ENCODE results near the gene NUDT6. TPM values are rescaled to one million over a fixed set of nuclear protein-coding genes. Genes with fewer than 3 reads are reported as not detected.
A peak's percentile ranks its signal among the peaks of the same experiment; 100 is the strongest.

Gene NUDT6
- total RNA-seq, 1 experiment from 2014 or later, result 15.0 TPM

GRCh38 chr4:122920473-122920872 is 1.9 kb downstream of the NUDT6 start:
- no peak for DNase-seq (ENCODE audit: low spot score)
- in situ Hi-C loops (cut with HindIII; ENCODE audit: low sequenced_read_pairs), result no loop called here

- in situ Hi-C loops (cut with HindIII; ENCODE audit: low sequenced_read_pairs), result no loop called here
- no peak for DNase-seq (ENCODE audit: low spot score)
These were observed 4.7 kb downstream of the NUDT6 start for GRCh38 chr4:122917731-122918130.

GRCh38 chr4:122914938-122915337 is 7.5 kb downstream of the NUDT6 start:
- DNase-seq (ENCODE audit: low spot score), result no peak
- in situ Hi-C loops (cut with HindIII; ENCODE audit: low sequenced_read_pairs), result no loop called here

DNA sequence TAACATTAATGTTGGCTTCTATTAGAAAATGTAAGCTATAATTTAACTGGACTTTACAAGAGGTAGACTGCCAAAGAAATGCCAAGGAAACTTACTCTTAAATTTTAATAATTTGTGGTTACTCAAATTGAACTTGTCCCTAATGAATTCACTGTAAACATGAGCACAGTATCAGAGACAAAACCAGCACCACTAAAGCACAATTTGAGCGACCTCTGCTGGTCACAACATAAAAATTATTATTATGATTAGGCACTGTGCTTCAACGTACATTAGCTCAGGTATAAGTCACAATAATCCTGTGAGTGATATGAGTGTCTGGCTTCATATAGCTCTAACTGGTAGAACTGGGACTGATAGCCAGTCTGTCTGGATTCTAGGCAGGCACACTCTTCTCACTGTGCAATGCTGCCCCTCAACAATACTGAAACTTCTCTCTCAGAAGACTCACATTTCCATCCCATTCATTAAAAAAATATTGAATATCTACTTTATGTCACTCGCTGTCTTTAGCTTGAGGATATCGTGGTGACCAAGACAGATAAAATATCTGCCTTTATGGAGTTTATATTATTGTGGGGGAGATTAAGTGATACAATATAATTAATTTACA is 8.0 kb downstream of the NUDT6 start:
- no peak for DNase-seq (ENCODE audit: low spot score)
- in situ Hi-C loops (cut with HindIII; ENCODE audit: low sequenced_read_pairs), result no loop called here

GRCh38 chr4:122912810-122913575 is 9.4 kb downstream of the NUDT6 start:
- in situ Hi-C loops (cut with HindIII; ENCODE audit: low sequenced_read_pairs), result no loop called here
- no peak for DNase-seq (ENCODE audit: low spot score)

GRCh38 chr4:122911588-122911987 is 10.8 kb downstream of the NUDT6 start:
- in situ Hi-C loops (cut with HindIII; ENCODE audit: low sequenced_read_pairs), result no loop called here
- DNase-seq (ENCODE audit: low spot score), result no peak

DNA sequence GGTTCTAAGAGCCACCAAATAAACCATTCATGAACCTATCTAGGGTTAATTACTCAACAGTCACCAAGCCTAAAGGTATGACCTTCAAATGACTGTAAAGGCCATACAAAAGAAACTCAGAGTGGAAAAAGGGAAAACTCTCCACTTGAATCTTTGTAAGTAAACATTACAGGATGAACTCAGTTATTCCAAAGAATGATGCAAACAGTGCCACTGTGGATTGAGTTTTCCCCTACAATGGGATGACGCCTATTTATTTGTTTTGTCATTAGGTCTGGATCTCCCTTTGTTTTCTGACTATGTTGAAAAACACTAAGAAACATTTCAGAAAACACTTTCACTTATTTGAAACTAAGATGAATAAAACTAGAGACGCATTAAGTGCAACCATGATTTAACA is 12.7 kb downstream of the NUDT6 start:
- no peak for DNase-seq (ENCODE audit: low spot score)
- in situ Hi-C loops (cut with HindIII; ENCODE audit: low sequenced_read_pairs), result no loop called here

GRCh38 chr4:122908223-122908622 is 14.2 kb downstream of the NUDT6 start:
- in situ Hi-C loops (cut with HindIII; ENCODE audit: low sequenced_read_pairs), result no loop called here
- no peak for DNase-seq (ENCODE audit: low spot score)

DNA sequence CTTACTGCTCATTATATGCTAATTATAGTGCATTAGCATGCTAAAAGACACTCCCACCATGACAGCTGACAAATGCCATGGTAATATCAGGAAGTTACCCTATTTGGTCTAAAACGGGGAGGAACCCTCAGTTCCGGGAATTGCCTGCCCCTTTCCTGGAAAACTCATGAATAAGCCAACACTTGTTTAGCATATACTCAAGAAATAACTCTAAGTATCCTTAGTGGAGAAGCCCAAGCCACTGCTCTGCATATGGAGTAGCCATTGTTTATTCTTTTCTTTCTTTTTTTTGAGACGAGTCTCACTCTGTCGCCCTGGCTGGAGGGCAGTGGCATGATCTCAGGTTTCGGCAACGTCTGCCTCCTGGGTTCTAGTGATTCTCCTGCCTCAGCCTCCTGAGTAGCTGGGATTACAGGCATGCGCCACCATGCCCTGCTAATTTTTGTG is 15.5 kb downstream of the NUDT6 start:
- in situ Hi-C loops (cut with HindIII; ENCODE audit: low sequenced_read_pairs), result no loop called here
- no peak for DNase-seq (ENCODE audit: low spot score)

DNA sequence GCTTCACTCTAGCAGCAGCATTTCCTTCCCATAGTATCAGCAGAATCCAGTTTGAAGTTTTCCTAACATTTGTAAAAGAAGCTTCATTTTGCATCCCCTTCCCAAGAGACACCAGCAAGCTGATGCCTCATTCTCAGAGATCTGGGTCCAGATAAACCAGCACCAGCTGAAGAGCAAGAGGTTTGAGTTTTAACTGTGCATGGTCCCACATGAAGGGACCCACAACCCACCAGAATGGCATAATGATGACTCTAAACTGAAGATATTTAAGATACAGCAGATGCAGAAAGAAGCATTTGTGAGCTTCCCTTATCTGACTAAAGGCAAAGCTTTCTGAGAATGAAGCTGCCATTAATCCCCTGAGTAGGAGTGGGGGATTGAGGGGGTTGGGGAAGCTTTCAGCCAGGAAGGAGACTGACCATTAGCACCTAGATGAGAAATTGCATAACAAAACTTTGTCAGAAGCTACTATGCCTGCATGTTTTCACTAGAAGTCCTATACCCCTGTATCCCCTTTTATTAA is 18.6 kb downstream of the NUDT6 start:
- in situ Hi-C loops (cut with HindIII; ENCODE audit: low sequenced_read_pairs), result no loop called here
- DNase-seq (ENCODE audit: low spot score), result no peak

DNA sequence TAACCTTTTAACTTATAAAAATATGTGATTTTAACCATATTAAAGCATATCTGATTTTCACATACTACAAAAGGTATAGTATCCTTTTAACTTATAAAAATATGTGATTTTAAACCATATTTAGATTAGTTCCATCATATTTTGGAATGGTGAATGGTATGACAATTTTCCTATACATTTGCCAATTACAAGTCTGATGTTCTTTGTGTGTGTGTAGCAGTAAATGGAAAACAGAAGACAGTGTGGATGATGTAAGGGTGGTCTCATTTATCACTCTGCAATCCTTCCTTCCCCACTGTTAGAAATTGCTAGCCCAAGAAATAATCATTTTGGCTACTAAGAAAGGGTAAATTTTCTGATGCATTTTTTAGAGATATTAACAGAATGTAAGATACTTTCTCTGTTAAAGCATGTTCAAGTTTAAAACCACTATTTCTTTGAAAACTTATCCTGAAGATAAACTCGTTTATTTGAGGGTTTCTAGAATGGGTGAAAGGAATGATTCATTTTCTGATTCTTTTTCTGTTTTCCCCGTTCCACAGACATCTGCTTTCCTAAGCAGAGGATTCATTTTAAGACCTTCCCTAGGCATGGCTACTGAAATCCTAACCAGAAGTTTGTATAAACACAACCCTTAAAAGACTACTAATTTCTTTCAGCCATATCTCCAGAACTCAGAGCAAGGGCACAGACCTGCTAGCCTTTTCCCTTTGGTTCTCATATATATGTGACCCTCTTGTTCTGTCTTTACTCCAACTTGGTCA is 21.0 kb downstream of the NUDT6 start:
- in situ Hi-C loops (cut with HindIII; ENCODE audit: low sequenced_read_pairs), result no loop called here
- no peak for DNase-seq (ENCODE audit: low spot score)

DNA sequence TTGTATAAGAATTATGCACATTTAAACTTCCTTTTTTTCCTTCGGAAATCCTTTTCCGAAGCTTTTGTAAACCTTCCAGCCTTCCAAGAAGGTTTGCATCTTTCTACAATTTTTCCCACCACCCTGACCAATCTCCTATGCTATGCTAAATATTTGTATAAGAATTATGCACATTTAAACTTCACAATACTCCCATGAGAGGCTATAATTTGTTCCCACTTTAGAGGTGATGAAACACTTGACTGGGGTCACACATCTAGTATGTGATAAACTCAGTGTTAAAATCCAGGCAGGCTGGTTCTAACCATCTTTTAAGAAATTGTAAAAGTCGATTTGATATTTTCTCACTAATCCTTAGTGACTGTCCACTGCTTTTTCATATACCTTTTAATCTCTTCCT is 22.1 kb downstream of the NUDT6 start:
- in situ Hi-C loops (cut with HindIII; ENCODE audit: low sequenced_read_pairs), result no loop called here
- no peak for DNase-seq (ENCODE audit: low spot score)

GRCh38 chr4:122899682-122900081 is 22.7 kb downstream of the NUDT6 start:
- DNase-seq (ENCODE audit: low spot score), result no peak

GRCh38 chr4:122898370-122899150 is 23.8 kb downstream of the NUDT6 start:
- DNase-seq (ENCODE audit: low spot score), result peak; percentile 6
- in situ Hi-C loops (cut with HindIII; ENCODE audit: low sequenced_read_pairs), result no loop called here

More at GRCh38 chr4:122899682-122900081, 22.7 kb downstream of the NUDT6 start:
- in situ Hi-C loops (cut with HindIII; ENCODE audit: low sequenced_read_pairs), result no loop called here

- in situ Hi-C loops (cut with HindIII; ENCODE audit: low sequenced_read_pairs), result no loop called here
These were observed 26.1 kb downstream of the NUDT6 start for GRCh38 chr4:122896270-122896669.

GRCh38 chr4:122895336-122895995 is 26.9 kb downstream of the NUDT6 start:
- no peak for DNase-seq (ENCODE audit: low spot score)
- in situ Hi-C loops (cut with HindIII; ENCODE audit: low sequenced_read_pairs), result no loop called here

More at GRCh38 chr4:122896270-122896669, 26.1 kb downstream of the NUDT6 start:
- DNase-seq (ENCODE audit: low spot score), result no peak

GRCh38 chr4:122894827-122895226 is 27.6 kb downstream of the NUDT6 start:
- DNase-seq (ENCODE audit: low spot score), result no peak
- in situ Hi-C loops (cut with HindIII; ENCODE audit: low sequenced_read_pairs), result no loop called here

DNA sequence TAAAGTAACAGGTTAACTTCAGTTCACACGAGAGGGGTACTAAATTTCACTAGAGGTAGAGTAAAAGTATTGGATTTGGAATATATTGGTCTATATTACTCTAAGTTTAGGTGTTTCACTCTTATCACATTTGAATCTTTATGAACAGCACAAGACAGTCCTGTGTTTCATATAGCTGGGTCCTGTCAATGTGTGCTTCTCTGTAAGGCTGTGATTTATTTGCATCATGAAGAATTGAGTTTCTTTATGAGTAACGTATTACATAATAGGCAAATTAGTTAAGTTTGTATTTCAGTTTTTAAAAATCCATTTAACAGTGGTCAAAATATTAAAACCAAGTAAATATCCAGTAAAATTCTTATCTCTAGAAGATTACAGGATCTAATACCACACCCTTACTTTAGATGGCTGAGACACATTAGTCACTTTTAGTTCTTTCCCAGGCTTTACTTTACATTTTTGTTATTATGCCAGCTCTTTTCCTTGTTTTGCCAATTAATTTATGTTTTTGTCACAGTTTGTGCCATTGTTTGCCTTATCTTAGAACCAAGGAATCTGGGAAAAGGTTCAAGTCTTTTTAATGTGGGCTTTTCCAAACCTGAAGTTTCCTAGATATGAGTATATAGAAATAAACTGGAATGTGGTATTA is 32.1 kb downstream of the NUDT6 start:
- DNase-seq (ENCODE audit: low spot score), result no peak
- in situ Hi-C loops (cut with HindIII; ENCODE audit: low sequenced_read_pairs), result no loop called here

All from G401 (cell line).